T-cell (primary cell): ENCODE data around the gene ZBED1. TPM values are rescaled to one million over a fixed set of nuclear protein-coding genes. Genes with fewer than 3 reads are reported as not detected.

Experiments used
- ATAC-seq, 4 experiments: fragments of 200-7000 bp in 3 of 4; fragments of 150-1000 bp in 1 of 4; cut with Tn5 transposase; replicated peaks in 1 of 4; 1 replicate in 3 of 4; 2 replicates in 1 of 4; pipeline ENCODE4 v1.10.0; 2021; ENCODE audit warnings: moderate library complexity in 3 of 4, mild to moderate bottlenecking in 2 of 4, moderate number of reproducible peaks in 1 of 4
- CTCF ChIA-PET, 2 donors: fragments of 300-600 bp; sonication (Branson Sonifier 250); formaldehyde crosslinking; loops; one replicate each; lab custom pipeline; 2022; ENCODE audit warnings: antibody characterized with exemption in 2 of 2; lab: Charles Lee
- POLR2A ChIA-PET, 2 donors: fragments of 300-600 bp; sonication (Branson Sonifier 250); formaldehyde crosslinking; loops; one replicate each; lab custom pipeline; 2022; ENCODE audit warnings: antibody characterized with exemption in 2 of 2; lab: Charles Lee
- DNase-seq, 35 experiments: peaks; one replicate each; pipeline versions ENCODE4 v3.0.0 to v3.0.0-alpha.2; 2013 to 2023
- H3K27ac ChIP-seq: one replicate; pipeline ENCODE4 v1.5.1; 2013; ENCODE audit warnings: low read length
- H3K27me3 ChIP-seq, 2 experiments: replicated peaks in 1 of 2; 1 replicate in 1 of 2; 2 replicates in 1 of 2; pipeline versions ENCODE4 v1.6.1 to v1.7.0; 2013; ENCODE audit warnings: low read length in 1 of 2, mixed read lengths in 1 of 2; ENCODE audit not compliant: control insufficient read depth in 2 of 2, insufficient read depth in 2 of 2; ENCODE audit errors: extremely low read depth in 1 of 2
- H3K36me3 ChIP-seq, 2 donors: 1 replicate in 1 of 2; 2 replicates in 1 of 2; pipeline versions ENCODE4 v1.6.1 to v1.7.0; 2013; ENCODE audit warnings: low read length in 1 of 2; ENCODE audit not compliant: control insufficient read depth in 2 of 2, insufficient read depth in 1 of 2; ENCODE audit errors: extremely low read depth in 1 of 2
- H3K4me1 ChIP-seq, 2 experiments: 1 replicate in 1 of 2; 2 replicates in 1 of 2; pipeline versions ENCODE4 v1.6.1 to v1.7.0; 2013; ENCODE audit warnings: low read length in 2 of 2, mixed read lengths in 1 of 2; ENCODE audit not compliant: insufficient read depth in 2 of 2, control insufficient read depth in 1 of 2; ENCODE audit errors: extremely low read depth in 1 of 2
- H3K4me3 ChIP-seq, 2 donors: 1 replicate in 1 of 2; 2 replicates in 1 of 2; pipeline versions ENCODE4 v1.5.1 to v1.7.0; 2013; ENCODE audit warnings: mild to moderate bottlenecking in 2 of 2, low read length in 1 of 2, moderate library complexity in 1 of 2; ENCODE audit not compliant: control insufficient read depth in 1 of 2; ENCODE audit errors: extremely low read depth in 1 of 2
- H3K9me3 ChIP-seq: 2 replicates; pipeline ENCODE4 v1.7.0; 2013
- H3K27ac Mint-ChIP-seq, 2 donors: one replicate each; pipeline ENCODE4 v1.8.0; 2020 to 2021; ENCODE audit warnings: mild to moderate bottlenecking in 2 of 2, mixed read lengths in 2 of 2
- H3K27me3 Mint-ChIP-seq, 2 donors: one replicate each; pipeline ENCODE4 v1.8.0; 2021 to 2022; ENCODE audit warnings: mixed read lengths in 2 of 2
- H3K36me3 Mint-ChIP-seq: one replicate; pipeline ENCODE4 v1.8.0; 2021; ENCODE audit warnings: mixed read lengths
- H3K4me1 Mint-ChIP-seq, 3 donors: one replicate each; pipeline ENCODE4 v1.8.0; 2020 to 2022; ENCODE audit warnings: mixed read lengths in 3 of 3, mild to moderate bottlenecking in 1 of 3
- H3K4me3 Mint-ChIP-seq, 3 donors: one replicate each; pipeline ENCODE4 v1.8.0; 2020 to 2022; ENCODE audit warnings: mild to moderate bottlenecking in 3 of 3, mixed read lengths in 3 of 3, moderate library complexity in 3 of 3
- H3K9me3 Mint-ChIP-seq, 3 donors: one replicate each; pipeline ENCODE4 v1.8.0; 2020 to 2022; ENCODE audit warnings: mixed read lengths in 3 of 3
- WGBS: methylation state at CpG from one replicate; pipeline ENCODE4 v1.1.5; 2013; ENCODE audit warnings: missing lambda C conversion rate; ENCODE audit not compliant: insufficient coverage; 5-methylcytosine and 5-hydroxymethylcytosine counted together
- total RNA-seq, 35 experiments: library from RNA in 6 of 35; stranded (reverse) in 6 of 35; fragments of 120-200 nt in 1 of 35; gene quantifications; one replicate each; pipeline versions ENCODE4 v1.2.1 to v1.2.4 and lab custom pipeline; 2013 to 2026

The ZBED1 gene
- total RNA-seq, 5 donors from 2014 or later (not counting 1 experiment from before 2014, with no cell fraction given): 17.7 to 42.6 (median 31.2) TPM

GRCh38 chrX:2446815-2447214, 54.0 kb downstream of the ZBED1 start:
- no peak for ATAC-seq
- ChIA-PET POLR2A (no interaction called here), CTCF (no interaction called here)
- H3K4me1 Mint-ChIP-seq: peaks cover 5 to 9% (median 8%) of the 10 kb centered on the region in 3 donors
- peaks cover 16% of the 10 kb centered on the region for H3K36me3 Mint-ChIP-seq
- H3K4me3 Mint-ChIP-seq: no peak overlapping the region
- Histone ChIP-seq H3K36me3 (no peaks in the 10 kb centered on the region), H3K4me3 (no peak overlapping the region), H3K27ac (no peak overlapping the region), H3K27me3 (no peaks in the 10 kb centered on the region), H3K9me3 (peaks cover 2% of the 10 kb centered on the region), H3K4me1 (no peaks in the 10 kb centered on the region)
- H3K9me3 Mint-ChIP-seq: no peaks in the 10 kb centered on the region
- DNase-seq: no peak
- H3K27me3 Mint-ChIP-seq: no peaks in the 10 kb centered on the region
- no peak overlapping the region for H3K27ac Mint-ChIP-seq
- 97% methylated on average over 14 of the region's 14 CpGs for WGBS

GRCh38 chrX:2445662-2446623, 54.8 kb downstream of the ZBED1 start:
- ATAC-seq (no peak), DNase-seq (no peak)
- Histone ChIP-seq H3K27ac (no peak overlapping the region), H3K4me1 (no peaks in the 10 kb centered on the region), H3K36me3 (no peaks in the 10 kb centered on the region), H3K9me3 (peaks cover 2% of the 10 kb centered on the region), H3K27me3 (no peaks in the 10 kb centered on the region), H3K4me3 (no peak overlapping the region)
- H3K27me3 Mint-ChIP-seq: no peaks in the 10 kb centered on the region
- ChIA-PET CTCF (no interaction called here), POLR2A (no interaction called here)
- peaks cover 0 to 1% (median 0%) of the 10 kb centered on the region in 3 donors for H3K9me3 Mint-ChIP-seq
- H3K36me3 Mint-ChIP-seq: peaks cover 15% of the 10 kb centered on the region
- no peak overlapping the region for H3K27ac Mint-ChIP-seq
- WGBS: 98% methylated on average over 28 of the region's 31 CpGs
- peaks cover 2 to 6% (median 4%) of the 10 kb centered on the region in 3 donors for H3K4me1 Mint-ChIP-seq
- no peak overlapping the region for H3K4me3 Mint-ChIP-seq

- ATAC-seq (no peak), DNase-seq (no peak)
- Histone ChIP-seq H3K4me1 (no peaks in the 10 kb centered on the region), H3K4me3 (no peak overlapping the region), H3K27me3 (no peaks in the 10 kb centered on the region), H3K9me3 (peaks cover 2% of the 10 kb centered on the region), H3K27ac (no peak overlapping the region), H3K36me3 (peaks cover 3 to 4% of the 10 kb centered on the region in 2 donors)
- Mint-ChIP-seq H3K4me3 (no peak overlapping the region), H3K27ac (no peak overlapping the region), H3K9me3 (peaks cover 0 to 3% (median 2%) of the 10 kb centered on the region in 3 donors), H3K27me3 (no peaks in the 10 kb centered on the region), H3K4me1 (peaks cover 2 to 10% (median 3%) of the 10 kb centered on the region in 3 donors), H3K36me3 (peaks cover 35% of the 10 kb centered on the region)
- 83% methylated on average over 2 of the region's 7 CpGs for WGBS
- ChIA-PET CTCF (no interaction called here), POLR2A (no interaction called here)
Measured at GRCh38 chrX:2442694-2443093, 58.1 kb downstream of the ZBED1 start.

- Histone ChIP-seq H3K36me3 (peaks cover 3 to 4% of the 10 kb centered on the region in 2 donors), H3K4me3 (no peak overlapping the region), H3K27me3 (no peaks in the 10 kb centered on the region), H3K27ac (no peak overlapping the region), H3K4me1 (no peaks in the 10 kb centered on the region), H3K9me3 (no peaks in the 10 kb centered on the region)
- 100% methylated on average over 1 of the region's 5 CpGs for WGBS
- Mint-ChIP-seq H3K27me3 (no peaks in the 10 kb centered on the region), H3K9me3 (peaks cover 0 to 3% (median 2%) of the 10 kb centered on the region in 3 donors), H3K27ac (no peak overlapping the region), H3K4me1 (peaks cover 2 to 10% (median 3%) of the 10 kb centered on the region in 3 donors), H3K36me3 (peaks cover 39% of the 10 kb centered on the region), H3K4me3 (no peak overlapping the region)
- POLR2A ChIA-PET: no interaction called here
- ATAC-seq: no peak
- CTCF ChIA-PET: no interaction called here
- DNase-seq: no peak
Measured at GRCh38 chrX:2441466-2441865, 59.3 kb downstream of the ZBED1 start.

DNA sequence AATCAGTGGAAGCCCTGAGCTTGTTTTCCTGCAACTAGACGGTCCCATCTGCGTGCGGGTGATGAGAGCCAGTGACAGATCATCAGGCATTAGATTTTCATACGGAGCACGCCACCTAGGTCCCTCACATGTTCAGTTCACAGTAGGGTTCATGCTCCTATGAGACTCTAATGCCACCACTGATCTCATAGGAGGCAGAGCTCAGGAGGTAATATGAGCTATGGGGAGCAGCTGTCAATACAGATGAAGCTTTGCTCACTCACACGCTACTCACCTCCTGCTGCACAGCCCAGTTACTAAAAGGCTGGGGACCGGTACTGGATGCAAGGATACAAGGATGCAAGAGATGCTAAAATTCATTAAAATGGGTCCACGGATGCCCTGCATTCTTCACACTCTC, 61.2 kb downstream of the ZBED1 start:
- H3K27ac ChIP-seq: no peak overlapping the region
- no peak overlapping the region for H3K4me3 ChIP-seq
- Mint-ChIP-seq H3K4me1 (peaks cover 2 to 10% (median 5%) of the 10 kb centered on the region in 3 donors), H3K4me3 (no peak overlapping the region), H3K9me3 (peaks cover 0 to 3% (median 2%) of the 10 kb centered on the region in 3 donors), H3K36me3 (peaks cover 44% of the 10 kb centered on the region), H3K27ac (no peak overlapping the region), H3K27me3 (no peaks in the 10 kb centered on the region)
- no peaks in the 10 kb centered on the region for H3K4me1 ChIP-seq
- no peaks in the 10 kb centered on the region for H3K27me3 ChIP-seq
- DNase-seq (no peak), ATAC-seq (no peak)
- WGBS: 86% methylated on average over 4 of the region's 8 CpGs
- POLR2A ChIA-PET: no interaction called here
- peaks cover 3 to 4% of the 10 kb centered on the region in 2 donors for H3K36me3 ChIP-seq
- CTCF ChIA-PET: no interaction called here
- H3K9me3 ChIP-seq: no peaks in the 10 kb centered on the region
